A673 (cell line): ENCODE data around the gene CHRM5. TPM values are rescaled to one million over a fixed set of nuclear protein-coding genes. Genes with fewer than 3 reads are reported as not detected.

ENCODE experiments used
- BruUV-seq: library from RNA; stranded (reverse); fragments of 400-500 nt; replicated peaks from 2 replicates; lab custom pipeline; 2021; lab: Mats Ljungman, UMichigan
- CTCF ChIA-PET: fragments of 300-600 bp; sonication (Branson Sonifier 250); formaldehyde crosslinking; loops from one replicate; lab custom pipeline; 2022; ENCODE audit warnings: antibody characterized with exemption; lab: Charles Lee
- POLR2A ChIA-PET: fragments of 300-600 bp; sonication (Branson Sonifier 250); formaldehyde crosslinking; loops from one replicate; lab custom pipeline; 2022; ENCODE audit warnings: antibody characterized with exemption; ENCODE audit not compliant: low non-redundant PET; lab: Charles Lee
- DNase-seq: peaks from one replicate; pipeline ENCODE4 v3.0.0-alpha.2; 2015; ENCODE audit warnings: low spot score
- H3K27ac ChIP-seq: fragments of 200-600 bp; sonication (generic); 2 replicates; pipeline ENCODE4 v1.5.1; 2016; ENCODE audit warnings: mixed run types, low read depth, mild to moderate bottlenecking, mixed read lengths, antibody characterized with exemption, low read length; ENCODE audit not compliant: poor library complexity, severe bottlenecking
- H3K27me3 ChIP-seq: fragments of 200-600 bp; sonication (generic); replicated peaks from 2 replicates; pipeline ENCODE4 v1.6.1; 2017; ENCODE audit warnings: mixed run types, low read depth, mild to moderate bottlenecking, mixed read lengths, antibody characterized with exemption, low read length; ENCODE audit not compliant: insufficient read depth, poor library complexity
- H3K36me3 ChIP-seq: fragments of 200-600 bp; sonication (generic); 2 replicates; pipeline ENCODE4 v1.6.1; 2016; ENCODE audit warnings: mixed run types, mild to moderate bottlenecking, mixed read lengths, antibody characterized with exemption, low read length; ENCODE audit not compliant: insufficient read depth, poor library complexity, severe bottlenecking
- H3K4me1 ChIP-seq: fragments of 200-600 bp; sonication (generic); 2 replicates; pipeline ENCODE4 v1.6.1; 2017; ENCODE audit warnings: mixed run types, mild to moderate bottlenecking, mixed read lengths, antibody characterized with exemption, low read length; ENCODE audit not compliant: insufficient read depth, poor library complexity, severe bottlenecking
- H3K4me3 ChIP-seq: fragments of 200-600 bp; sonication (generic); 2 replicates; pipeline ENCODE4 v1.5.1; 2016; ENCODE audit warnings: low read depth, mixed run types, mild to moderate bottlenecking, mixed read lengths, low read length; ENCODE audit not compliant: poor library complexity, severe bottlenecking
- H3K9me3 ChIP-seq: fragments of 200-600 bp; sonication (generic); 2 replicates; pipeline ENCODE4 v1.6.1; 2016; ENCODE audit warnings: mixed run types, low read depth, mild to moderate bottlenecking, mixed read lengths, antibody characterized with exemption, low read length; ENCODE audit not compliant: poor library complexity, severe bottlenecking
- CTCF ChIP-seq: fragments of 300-800, 200-600 bp; sonication (generic); conservative IDR thresholded peaks from 2 replicates; pipeline ENCODE4 v1.5.1; 2017; ENCODE audit warnings: low read depth, mild to moderate bottlenecking, antibody characterized with exemption, low read length, moderate library complexity, mixed read lengths
- EZH2 ChIP-seq: fragments of 200-600 bp; sonication (generic); IDR thresholded peaks from 2 replicates; pipeline ENCODE4 v1.6.1; 2017; ENCODE audit warnings: borderline replicate concordance, low read depth, mild to moderate bottlenecking, mixed read lengths, antibody characterized with exemption, low read length; ENCODE audit not compliant: poor library complexity, severe bottlenecking
- intact Hi-C: fragments of 100-400 bp; cut with micrococcal nuclease; formaldehyde crosslinking; loops from one replicate; pipeline ENCODE4 v1.10.0; 2022; ENCODE audit not compliant: unreplicated experiment
- total RNA-seq: library from RNA; stranded (reverse); gene quantifications from 2 replicates; pipeline ENCODE4 v1.2.3, GENCODE V29; 2021

Gene CHRM5
- total RNA-seq, 1 experiment from 2014 or later: not detected

GRCh38 chr15:34055868-34056595 lies 87.7 kb downstream of the CHRM5 start:
- CTCF ChIA-PET: no interaction called here
- Histone ChIP-seq H3K9me3 (peaks cover 5% of the 10 kb centered on the region), H3K27ac (no peak overlapping the region), H3K4me3 (no peak overlapping the region), H3K36me3 (no peaks in the 10 kb centered on the region), H3K27me3 (no peaks in the 10 kb centered on the region), H3K4me1 (no peaks in the 10 kb centered on the region)
- intact Hi-C loops: no loop called here
- no peak for TF ChIP-seq CTCF
- TF ChIP-seq EZH2: no peak
- peak; percentile 6 for DNase-seq
- no TSS peak for BruUV-seq
- POLR2A ChIA-PET: no interaction called here

GRCh38 chr15:34056911-34057310 lies 88.6 kb downstream of the CHRM5 start:
- BruUV-seq: no TSS peak
- no peak for DNase-seq
- no peaks in the 10 kb centered on the region for H3K9me3 ChIP-seq
- TF ChIP-seq CTCF (no peak), EZH2 (no peak)
- no peaks in the 10 kb centered on the region for H3K4me1 ChIP-seq
- ChIA-PET POLR2A (no interaction called here), CTCF (no interaction called here)
- no peak overlapping the region for H3K4me3 ChIP-seq
- H3K36me3 ChIP-seq: no peaks in the 10 kb centered on the region
- no peak overlapping the region for H3K27ac ChIP-seq
- H3K27me3 ChIP-seq: no peaks in the 10 kb centered on the region
- intact Hi-C loops: no loop called here

- no peak for TF ChIP-seq CTCF
- no peak for TF ChIP-seq EZH2
- Histone ChIP-seq H3K27me3 (no peaks in the 10 kb centered on the region), H3K36me3 (no peaks in the 10 kb centered on the region), H3K27ac (no peak overlapping the region), H3K4me3 (no peak overlapping the region), H3K9me3 (no peaks in the 10 kb centered on the region), H3K4me1 (no peaks in the 10 kb centered on the region)
- intact Hi-C loops: no loop called here
- DNase-seq: no peak
- ChIA-PET POLR2A (interaction anchor here (0.6 kb wide), 1 partner anchor 1969 kb away, joined by 4 read pairs; no protein-coding TSS in a partner anchor), CTCF (no interaction called here)
- BruUV-seq: no TSS peak
These were observed 91.2 kb downstream of the CHRM5 start for GRCh38 chr15:34059476-34059875.
